BJ (cell line): ENCODE results near the gene PABPC4L. TPM values are rescaled to one million over a fixed set of nuclear protein-coding genes. Genes with fewer than 3 reads are reported as not detected.

Source experiments
- CTCF ChIA-PET: fragments of 350-600 bp; formaldehyde crosslinking; extraction: SDS; loops from one replicate; lab custom pipeline; 2021; ENCODE audit warnings: antibody characterized with exemption, inconsistent platforms; lab: Yijun Ruan, JAX
- POLR2A ChIA-PET: fragments of 300-600 bp; sonication (Branson Sonifier 250); formaldehyde crosslinking; extraction: SDS; loops from one replicate; lab custom pipeline; 2021; ENCODE audit warnings: antibody characterized with exemption; lab: Charles Lee
- DNase-seq: peaks from one replicate; pipeline ENCODE4 v3.0.0-alpha.2; 2011; ENCODE audit warnings: low read depth
- H3K27me3 ChIP-seq: 2 replicates; pipeline ENCODE4 v1.6.0; 2011; ENCODE audit warnings: low read length; ENCODE audit not compliant: control insufficient read depth, insufficient read depth
- H3K36me3 ChIP-seq: 2 replicates; pipeline ENCODE4 v1.5.1; 2011; ENCODE audit warnings: low read length; ENCODE audit not compliant: control insufficient read depth, insufficient read depth
- H3K4me3 ChIP-seq: 2 replicates; pipeline ENCODE4 v1.5.1; 2011; ENCODE audit warnings: low read depth, mild to moderate bottlenecking, control low read depth, low read length
- CTCF ChIP-seq: IDR thresholded peaks from 2 replicates; pipeline ENCODE4 v1.5.1; 2011; ENCODE audit warnings: low read depth, mild to moderate bottlenecking, control low read depth, inconsistent platforms, low read length, moderate library complexity; ENCODE audit not compliant: insufficient read depth
- polyA plus RNA-seq: library from polyadenylated mRNA; depleted of rRNA; stranded (reverse); fragments of >200 nt; gene quantifications from 2 replicates; pipeline ENCODE4 v1.2.3, GENCODE V29; 2011

The PABPC4L gene
- polyA plus RNA-seq, 1 experiment: 2.5 TPM

- TF ChIP-seq CTCF: no peak
- ChIA-PET POLR2A (no interaction called here), CTCF (no interaction called here)
Observed at GRCh38 chr4:134147941-134148340, 53.6 kb downstream of the PABPC4L start.

More at GRCh38 chr4:134147941-134148340, 53.6 kb downstream of the PABPC4L start:
- Histone ChIP-seq H3K36me3 (no peaks in the 10 kb centered on the region), H3K4me3 (no peak overlapping the region), H3K27me3 (no peaks in the 10 kb centered on the region)
- no peak for DNase-seq
